HG03565 (cell line): Measurements from ENCODE around the gene FBXL7.

Source experiments
- ATAC-seq: cut with Tn5 transposase; IDR thresholded peaks from one replicate; pipeline ENCODE4 v1.9.1; 2021; ENCODE audit warnings: mild to moderate bottlenecking, moderate library complexity; ENCODE audit not compliant: unreplicated experiment

Gene FBXL7

DNA sequence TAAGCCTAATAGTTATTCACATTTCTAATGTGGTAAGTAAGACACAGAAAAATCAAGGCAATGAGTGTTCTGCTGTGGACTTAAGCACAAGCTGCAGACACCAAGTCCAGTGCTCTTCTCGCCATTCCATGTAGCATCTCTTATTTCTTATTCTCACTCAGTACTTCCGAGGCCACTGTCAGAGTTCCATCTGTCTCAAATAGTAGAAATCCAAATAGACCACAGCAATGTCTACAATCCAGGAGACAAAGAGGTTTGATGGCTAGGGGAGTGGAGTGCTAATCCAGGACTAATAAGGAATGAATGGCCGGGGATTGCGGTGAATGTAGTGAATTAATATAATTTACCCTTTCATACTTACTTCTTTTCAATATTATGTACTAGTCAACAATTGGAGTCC, 147.3 kb downstream of the FBXL7 start:
- no peak for ATAC-seq

DNA sequence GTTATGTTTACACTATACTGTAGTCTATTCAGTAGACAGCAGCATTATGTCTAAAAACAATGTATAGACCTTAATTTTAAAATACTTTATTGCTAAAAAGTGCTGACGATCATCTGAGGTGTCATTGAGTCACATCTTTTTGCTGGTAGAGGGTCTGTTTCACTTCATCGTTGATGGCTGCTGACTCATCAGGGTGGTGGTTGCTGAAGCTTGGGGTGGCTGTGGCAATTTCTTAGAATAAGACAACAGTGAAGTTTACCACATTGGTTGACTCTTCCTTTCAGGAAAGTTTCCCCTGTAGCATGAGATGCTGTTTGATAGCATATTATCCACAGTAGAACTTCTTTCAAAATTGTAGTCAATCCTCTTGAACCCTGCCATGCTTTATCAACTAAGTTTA, 150.3 kb downstream of the FBXL7 start:
- ATAC-seq, result no peak

GRCh38 chr5:15654779-15655178, 154.8 kb downstream of the FBXL7 start:
- no peak for ATAC-seq

DNA sequence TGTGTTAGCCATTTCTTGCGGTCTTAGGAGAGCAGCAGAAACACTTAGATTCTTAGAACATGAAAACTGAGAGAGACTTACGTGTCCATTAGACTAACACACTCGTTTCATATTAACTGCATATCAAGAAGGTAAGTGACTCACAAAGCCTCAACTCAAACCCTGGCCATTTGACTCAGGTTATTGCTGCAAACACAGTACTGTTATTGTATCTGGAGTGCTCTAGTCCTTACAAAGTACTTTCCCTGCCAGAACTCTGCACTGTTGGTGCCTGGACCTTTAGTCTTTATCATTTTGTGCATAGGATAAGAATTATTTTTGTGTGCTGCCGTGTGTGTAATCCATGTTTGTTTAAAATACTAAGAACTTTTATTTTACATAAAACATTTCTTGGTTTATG, 155.7 kb downstream of the FBXL7 start:
- no peak for ATAC-seq

DNA sequence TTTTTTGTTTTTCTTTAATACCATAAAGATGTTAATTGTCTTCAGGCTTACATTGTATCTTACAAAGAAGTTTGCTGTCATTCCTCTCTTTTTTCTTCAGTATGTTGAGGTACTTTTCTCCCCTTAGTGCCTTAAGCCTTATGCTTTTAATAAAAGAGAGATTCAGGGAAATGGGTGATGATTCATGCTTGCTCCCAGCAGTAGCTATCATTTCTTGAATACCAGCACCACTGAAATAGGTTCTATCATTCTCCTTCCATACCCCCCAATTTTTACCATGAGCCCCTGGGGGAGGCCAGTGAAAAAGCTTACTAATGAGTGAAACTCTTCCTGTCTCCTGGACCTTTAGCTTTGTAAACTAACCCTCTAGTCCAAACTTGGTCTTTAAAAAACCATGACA, 165.0 kb downstream of the FBXL7 start:
- ATAC-seq, result no peak

- no peak for ATAC-seq
Observed at GRCh38 chr5:15669826-15670225, 169.8 kb downstream of the FBXL7 start.

DNA sequence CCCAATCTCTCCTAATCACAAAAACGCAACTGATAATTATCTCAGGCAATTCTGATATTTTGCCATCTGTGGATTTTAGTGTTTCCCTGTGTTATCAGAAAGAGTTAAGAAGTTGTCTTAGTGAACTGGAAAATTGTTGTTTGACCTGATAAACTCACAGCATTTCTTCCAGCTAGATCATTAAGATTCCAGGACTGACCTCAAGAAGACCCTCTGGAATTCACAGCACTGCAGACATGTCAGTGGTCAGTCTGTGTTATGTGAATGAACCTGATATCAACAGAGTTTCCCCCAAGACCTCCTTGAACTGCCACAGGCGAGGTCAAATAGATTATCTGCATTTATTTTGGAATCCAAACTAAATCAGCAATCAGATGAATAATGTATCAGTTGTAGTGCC, 174.7 kb downstream of the FBXL7 start:
- ATAC-seq, result no peak

- no peak for ATAC-seq
Observed at GRCh38 chr5:15676591-15676990, 176.6 kb downstream of the FBXL7 start.

- no peak for ATAC-seq
Observed at GRCh38 chr5:15679161-15679560, 179.2 kb downstream of the FBXL7 start.

DNA sequence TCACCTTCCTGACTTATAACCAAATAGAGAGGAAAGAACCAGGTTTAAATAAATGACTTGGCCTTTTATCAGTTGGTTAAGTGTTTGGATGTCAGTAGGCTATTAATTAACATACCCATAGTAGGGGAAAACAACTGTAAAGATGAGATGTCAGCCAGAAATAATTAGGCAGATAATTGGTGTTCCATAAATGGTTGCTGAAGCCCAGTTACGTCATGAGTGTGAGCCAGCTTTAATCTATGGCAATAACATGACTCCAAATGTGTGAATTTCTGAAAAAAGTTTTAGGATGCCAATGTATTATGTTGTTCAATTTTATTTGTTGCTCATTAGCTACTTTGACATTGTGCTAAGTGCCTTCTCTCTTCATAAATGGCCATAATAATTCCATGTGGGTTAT, 180.5 kb downstream of the FBXL7 start:
- ATAC-seq, result no peak

- no peak for ATAC-seq
Observed at GRCh38 chr5:15682122-15682521, 182.1 kb downstream of the FBXL7 start.

DNA sequence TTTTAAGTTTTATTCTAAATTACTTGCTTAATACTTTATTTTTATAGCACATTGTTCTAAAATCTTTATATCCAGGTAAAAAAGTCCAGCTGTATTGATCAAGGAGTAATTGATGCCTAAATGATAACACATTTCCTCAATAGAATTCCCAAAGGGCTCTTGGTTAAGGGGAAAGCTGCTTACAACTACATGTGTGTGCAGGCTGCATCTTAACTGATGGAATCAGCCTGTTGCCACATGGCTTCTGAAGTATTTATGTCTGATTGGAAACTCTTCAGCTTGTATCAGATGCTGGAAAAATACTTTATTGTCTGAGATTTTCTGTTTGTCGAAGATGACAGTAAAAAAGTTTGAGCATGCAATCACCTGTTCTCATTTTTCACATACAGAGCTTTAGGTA, 182.6 kb downstream of the FBXL7 start:
- ATAC-seq, result no peak

- no peak for ATAC-seq
Observed at GRCh38 chr5:15683332-15683731, 183.4 kb downstream of the FBXL7 start.

- no peak for ATAC-seq
Observed at GRCh38 chr5:15687401-15687800, 187.4 kb downstream of the FBXL7 start.

DNA sequence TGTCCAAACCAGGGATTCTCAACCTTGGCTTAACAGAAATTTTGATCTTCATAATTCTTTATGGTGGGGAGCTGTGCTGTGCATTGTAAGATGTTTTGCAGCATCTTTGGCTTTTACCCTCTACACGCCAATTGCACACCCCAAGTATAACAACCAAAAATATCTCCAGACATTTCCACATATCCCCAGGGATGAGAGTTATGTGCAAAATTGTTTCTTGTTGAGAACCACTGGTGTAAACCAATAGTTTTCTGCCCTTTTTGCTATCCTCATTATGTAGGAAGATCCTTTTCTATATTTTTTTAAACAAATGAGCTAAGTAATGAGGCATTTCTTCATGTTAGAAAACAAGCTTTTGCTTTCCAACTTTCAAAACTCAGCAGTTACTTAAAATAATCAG, 189.9 kb downstream of the FBXL7 start:
- ATAC-seq, result no peak

- no peak for ATAC-seq
Observed at GRCh38 chr5:15690611-15691010, 190.6 kb downstream of the FBXL7 start.

DNA sequence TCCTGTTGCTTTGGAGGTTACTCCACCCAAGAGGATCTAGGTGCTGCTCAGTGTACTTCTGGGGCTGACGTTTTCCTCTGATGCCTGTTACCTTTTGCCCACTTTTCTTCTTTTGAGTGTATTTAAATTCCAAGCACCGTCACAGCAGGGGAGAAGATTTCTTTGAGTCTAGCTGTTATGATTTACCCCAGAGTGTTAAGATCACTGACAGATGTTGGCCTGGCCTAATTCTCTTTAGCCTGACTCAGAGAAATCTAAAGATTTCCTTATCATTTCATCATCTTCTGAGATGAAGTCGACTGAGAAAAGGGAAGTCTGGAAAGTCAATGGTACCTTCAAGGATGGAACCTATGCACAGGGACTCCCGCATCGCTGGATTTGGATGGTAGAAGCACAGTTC, 191.5 kb downstream of the FBXL7 start:
- ATAC-seq, result no peak

DNA sequence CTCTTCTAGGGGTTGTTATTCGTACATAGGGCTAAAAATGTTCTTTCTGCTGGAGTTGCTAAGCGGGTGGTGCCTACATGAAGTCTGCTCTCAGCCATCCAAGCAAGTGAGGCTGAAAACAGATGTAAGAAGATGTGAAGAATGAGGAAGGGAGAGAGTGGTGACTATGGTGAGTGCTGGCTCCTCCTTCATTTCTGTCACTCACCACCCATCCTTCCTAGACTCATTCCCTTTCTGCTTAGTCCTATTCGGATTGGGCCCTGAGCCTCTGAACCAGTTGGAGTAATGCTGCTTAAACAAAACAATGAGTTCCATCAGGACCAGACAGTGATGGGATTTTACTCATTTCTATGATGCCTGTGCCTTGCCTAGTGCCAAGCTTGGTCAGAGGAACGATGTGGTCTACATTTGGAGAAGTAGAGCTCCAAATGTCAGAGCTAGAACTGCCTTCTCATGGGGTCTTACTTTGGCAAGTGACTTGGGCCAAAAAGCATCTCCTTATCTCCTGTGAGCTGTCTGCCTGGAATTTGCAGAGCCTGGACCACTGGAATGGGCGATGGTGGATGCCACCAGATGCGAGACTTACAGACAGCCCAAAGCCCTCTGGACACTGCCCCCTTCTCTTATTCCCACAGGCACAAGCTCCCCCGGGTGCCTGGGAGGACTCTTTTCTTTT, 192.9 kb downstream of the FBXL7 start:
- ATAC-seq, result no peak

DNA sequence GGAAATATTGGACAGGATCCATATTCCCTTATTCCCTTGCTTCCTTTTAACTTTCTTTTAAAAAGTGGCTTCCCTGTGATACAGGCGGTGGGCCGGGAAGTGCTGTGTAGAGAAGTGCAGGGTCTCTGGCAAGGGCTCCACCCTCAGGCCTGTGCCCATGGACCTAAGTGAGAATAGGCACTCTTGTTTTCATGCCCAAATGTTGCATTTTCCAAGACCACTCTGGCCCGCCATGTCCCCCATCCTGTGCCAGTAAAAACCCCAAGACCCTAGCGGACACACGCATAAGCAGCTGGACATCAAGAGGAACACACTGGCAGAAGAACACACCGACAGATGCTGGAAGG, 193.4 kb downstream of the FBXL7 start:
- ATAC-seq, result no peak

DNA sequence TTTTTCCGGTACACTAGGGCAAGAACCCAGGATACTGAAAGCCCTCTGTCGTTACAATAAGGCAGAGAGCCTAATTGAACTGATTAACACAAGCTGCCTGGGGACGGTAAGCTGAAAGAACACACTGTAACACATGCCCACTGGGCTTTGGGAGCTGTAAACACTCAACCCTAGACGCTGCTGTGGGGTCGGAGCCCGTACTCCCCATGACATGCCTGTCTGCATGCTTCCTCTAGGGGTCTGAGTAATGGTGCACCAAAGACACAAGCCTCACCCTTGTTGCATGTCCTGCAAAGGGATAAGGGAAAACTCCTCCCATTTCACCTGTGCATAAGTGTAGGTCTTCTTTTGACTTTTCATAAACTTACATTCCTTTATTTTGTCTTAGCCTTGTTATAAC, 194.0 kb downstream of the FBXL7 start:
- ATAC-seq, result no peak

DNA sequence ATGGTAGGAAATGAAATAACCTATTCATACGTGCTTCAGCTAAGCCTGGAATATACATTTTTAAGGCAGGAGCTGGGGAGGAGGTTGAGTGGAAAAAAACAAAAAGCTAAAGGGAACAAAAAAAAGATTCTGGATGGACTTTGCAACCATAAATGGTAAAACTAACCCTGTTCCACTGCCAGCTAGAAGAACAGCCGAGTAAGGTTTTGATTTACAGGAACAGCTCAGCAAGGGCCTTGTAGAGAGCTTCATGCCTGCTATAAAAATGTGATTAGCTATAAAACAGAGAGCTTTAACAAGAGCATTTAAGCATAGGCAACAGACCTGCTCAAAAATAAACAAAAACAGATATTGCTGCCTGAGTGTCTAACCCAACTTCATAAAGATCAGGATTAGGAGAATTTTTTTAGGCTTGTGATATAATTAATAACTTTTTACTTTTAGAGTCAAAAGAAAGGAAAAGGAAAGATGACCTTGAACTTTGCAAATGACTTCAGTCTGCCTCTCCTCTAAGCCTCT, 194.8 kb downstream of the FBXL7 start:
- no peak for ATAC-seq

- ATAC-seq, result no peak
Observed at GRCh38 chr5:15695215-15695731, 195.3 kb downstream of the FBXL7 start.

DNA sequence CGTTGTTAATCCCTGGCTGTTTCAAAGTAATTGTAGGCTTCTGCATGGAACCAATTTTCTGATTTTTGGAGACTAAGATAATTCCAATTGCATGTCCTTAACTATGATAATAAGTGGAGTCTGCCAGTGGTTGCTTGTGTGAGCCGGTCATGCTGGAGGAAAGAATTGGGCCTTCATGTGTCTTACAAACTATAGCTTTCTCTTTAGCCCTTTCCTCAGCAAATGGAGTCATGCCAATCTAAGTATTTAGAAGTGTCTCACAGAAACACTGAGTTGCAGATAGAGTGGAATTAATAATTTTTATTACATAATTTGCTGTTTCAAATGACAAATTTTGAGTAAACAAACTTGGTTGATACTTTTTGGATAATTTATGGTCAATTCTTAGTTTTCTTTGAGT, 200.4 kb downstream of the FBXL7 start:
- ATAC-seq, result no peak
